HepG2 (cell line): ENCODE data around the gene IFITM10. TPM values are rescaled to one million over a fixed set of nuclear protein-coding genes. Genes with fewer than 3 reads are reported as not detected.

Source experiments
- CENPT ChIP-seq: sonication (generic); formaldehyde crosslinking; IDR thresholded peaks from 2 replicates; pipeline ENCODE4 v1.8.0; 2022; ENCODE audit warnings: low read depth, mild to moderate bottlenecking, moderate library complexity, missing genetic modification reagents
- ETV6 ChIP-seq: sonication (generic); formaldehyde crosslinking; conservative IDR thresholded peaks from 2 replicates; pipeline ENCODE4 v1.4.0; 2020; ENCODE audit warnings: missing genetic modification reagents
- HINFP ChIP-seq: sonication (generic); formaldehyde crosslinking; IDR thresholded peaks from 2 replicates; pipeline ENCODE4 v1.4.0; 2020; ENCODE audit warnings: low read depth, mild to moderate bottlenecking, missing genetic modification reagents
- IRF2 ChIP-seq: IDR thresholded peaks from 2 replicates; pipeline ENCODE4 v1.6.1; 2018; ENCODE audit warnings: missing genetic modification reagents, missing compliant biosample characterization
- THAP9 ChIP-seq: sonication (generic); formaldehyde crosslinking; IDR thresholded peaks from 2 replicates; pipeline ENCODE4; 2020; ENCODE audit warnings: missing genetic modification reagents, mild to moderate bottlenecking, borderline replicate concordance
- ZBTB4 ChIP-seq: sonication (generic); formaldehyde crosslinking; IDR thresholded peaks from 2 replicates; pipeline ENCODE4 v1.4.0; 2020; ENCODE audit warnings: missing genetic modification reagents, mild to moderate bottlenecking, borderline replicate concordance
- ZNF101 ChIP-seq: sonication (generic); formaldehyde crosslinking; IDR thresholded peaks from 2 replicates; pipeline ENCODE4 v1.4.0; 2020; ENCODE audit warnings: mild to moderate bottlenecking, low read depth, missing genetic modification reagents, borderline replicate concordance
- ZNF264 ChIP-seq: sonication (generic); formaldehyde crosslinking; IDR thresholded peaks from 2 replicates; pipeline ENCODE4 v1.4.0; 2020; ENCODE audit warnings: missing genetic modification reagents
- ZNF292 ChIP-seq: sonication (generic); formaldehyde crosslinking; IDR thresholded peaks from 2 replicates; pipeline ENCODE4 v1.8.1; 2022; ENCODE audit warnings: mild to moderate bottlenecking, low read depth, missing genetic modification reagents, borderline replicate concordance
- ZNF407 ChIP-seq: sonication (generic); formaldehyde crosslinking; IDR thresholded peaks from one replicate; pipeline ENCODE4 v1.5.1; 2020; ENCODE audit warnings: mild to moderate bottlenecking, missing genetic modification reagents; ENCODE audit errors: not compliant biosample characterization
- ZNF816 ChIP-seq: sonication (generic); formaldehyde crosslinking; IDR thresholded peaks from 2 replicates; pipeline ENCODE4 v1.8.0; 2022; ENCODE audit warnings: missing genetic modification reagents, mild to moderate bottlenecking, borderline replicate concordance
- polyA plus RNA-seq, 8 experiments: library from polyadenylated mRNA; depleted of rRNA in 3 of 8; stranded (reverse) in 7 of 8; unstranded in 1 of 8; fragments of >200 nt; fragmentation: Illumina TruSeq in 4 of 8; extraction: Trizol in 4 of 8; gene quantifications; 2 replicates each; pipeline versions ENCODE4 v1.2.1 to v1.2.3, GENCODE V29; 2011 to 2016; ENCODE audit warnings: low read depth in 4 of 8, missing spikeins in 1 of 8, mixed read lengths in 1 of 8; ENCODE audit not compliant: insufficient read depth in 1 of 8
- total RNA-seq, 5 experiments: library from RNA; depleted of rRNA; stranded (reverse); fragments of >200 nt; fragmentation: Illumina TruSeq; extraction: Trizol; gene quantifications; 2 replicates each; pipeline ENCODE4 v1.2.3, GENCODE V29; 2016; ENCODE audit warnings: low read depth in 1 of 5

IFITM10 gene
- total and polyA plus RNA-seq, 2 of the 13 experiments (the other 11 are each of a cell fraction or from before 2014, with no cell fraction given): 0.09 to 0.13 TPM

- TF ChIP-seq ZNF407 (CRISPR knock-in tag) (peak; percentile 27), THAP9 (CRISPR knock-in tag) (peak; percentile 41; the same call in 1 of the 2 replicates), ZNF816 (CRISPR knock-in tag) (no peak), ETV6 (no peak), ZNF292 (CRISPR knock-in tag) (0 out of 2 replicates have a peak, but pooled peaks have one; percentile 6), CENPT (CRISPR knock-in tag) (0 out of 2 replicates have a peak, but pooled peaks have one; percentile 43), IRF2 (no peak), ZBTB4 (CRISPR knock-in tag) (peak; percentile 87; the same call in 1 of the 2 replicates), HINFP (CRISPR knock-in tag) (peak; percentile 9; the same call in 1 of the 2 replicates), ZNF264 (CRISPR knock-in tag) (no peak), ZNF101 (CRISPR knock-in tag) (no peak)
These were observed 56.9 kb downstream of the IFITM10 start (continued) for GRCh38 chr11:1693327-1694063.
